ENCODE results near the gene TCP11L1. TPM values are rescaled to one million over a fixed set of nuclear protein-coding genes. Genes with fewer than 3 reads are reported as not detected.
A peak's percentile ranks its signal among the peaks of the same experiment; 100 is the strongest.

TCP11L1 gene
- total RNA-seq, 3 donors from 2014 or later (not counting 1 experiment from before 2014, with no cell fraction given): 20.7 to 24.5 (median 22.7) TPM

GRCh38 chr11:33060271-33060670 is 20.9 kb downstream of the TCP11L1 start:
- no peak overlapping the region for H3K27ac ChIP-seq (ENCODE audit: low read length)
- Mint-ChIP-seq H3K36me3 (peaks cover 14% of the 10 kb centered on the region), H3K4me1 (peaks cover 16 to 19% of the 10 kb centered on the region in 2 donors), H3K27me3 (ENCODE audit: low read depth in 2 of 2) (no peaks in the 10 kb centered on the region), H3K9me3 (no peaks in the 10 kb centered on the region), H3K4me3 (no peak overlapping the region), H3K27ac (peak overlapping the region in 1 of 2 donors; percentile 19)
- intact Hi-C loops (cut with micrococcal nuclease): no loop called here
- H3K9me3 ChIP-seq (ENCODE audit: control insufficient read depth, insufficient read depth, low read length): no peaks in the 10 kb centered on the region
- 82% methylated on average over 3 of the region's 3 CpGs for WGBS (ENCODE audit: insufficient coverage)
- DNase-seq (no peak), ATAC-seq (no peak)
- peaks cover 27% of the 10 kb centered on the region for H3K36me3 ChIP-seq (ENCODE audit: control insufficient read depth, insufficient read depth, low read length)
- H3K4me3 ChIP-seq (ENCODE audit: low read length): no peak overlapping the region
- TF ChIP-seq CTCF (IDR thresholded peaks at IDR 0.05): no peak
- no peaks in the 10 kb centered on the region for H3K27me3 ChIP-seq (ENCODE audit: control insufficient read depth, insufficient read depth, low read length)
- peaks cover 16% of the 10 kb centered on the region for H3K4me1 ChIP-seq (ENCODE audit: control insufficient read depth, insufficient read depth, low read length)

DNA sequence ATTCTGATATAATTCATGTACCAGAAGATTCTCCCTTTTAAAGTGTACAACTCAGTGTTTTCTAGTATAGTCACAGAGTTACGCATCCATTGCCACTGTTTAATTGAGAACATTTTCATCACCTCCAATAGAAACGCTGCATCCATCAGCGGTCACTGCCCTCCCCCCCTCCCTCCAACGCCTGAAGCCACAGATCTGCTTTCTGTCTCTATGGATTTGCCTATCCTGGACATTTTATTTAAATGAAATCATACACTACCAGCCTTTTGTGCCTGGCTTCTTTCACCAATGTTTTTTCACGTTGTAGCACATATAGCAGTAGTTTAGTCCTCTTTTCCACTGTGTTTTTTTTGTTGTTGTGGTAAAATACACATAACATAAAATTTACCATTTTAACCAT is 22.8 kb downstream of the TCP11L1 start:
- 93% methylated on average over 4 of the region's 5 CpGs for WGBS (ENCODE audit: insufficient coverage)
- H3K27me3 Mint-ChIP-seq (ENCODE audit: low read depth in 2 of 2): no peaks in the 10 kb centered on the region
- Histone ChIP-seq H3K27ac (ENCODE audit: low read length) (no peak overlapping the region), H3K9me3 (ENCODE audit: control insufficient read depth, insufficient read depth, low read length) (no peaks in the 10 kb centered on the region), H3K27me3 (ENCODE audit: control insufficient read depth, insufficient read depth, low read length) (no peaks in the 10 kb centered on the region), H3K4me3 (ENCODE audit: low read length) (no peak overlapping the region), H3K4me1 (ENCODE audit: control insufficient read depth, insufficient read depth, low read length) (peaks cover 20% of the 10 kb centered on the region), H3K36me3 (ENCODE audit: control insufficient read depth, insufficient read depth, low read length) (peaks cover 40% of the 10 kb centered on the region)
- peaks cover 14% of the 10 kb centered on the region for H3K36me3 Mint-ChIP-seq
- no peak for DNase-seq
- H3K4me3 Mint-ChIP-seq: no peak overlapping the region
- no peak for TF ChIP-seq CTCF (IDR thresholded peaks at IDR 0.05)
- peaks cover 21 to 24% of the 10 kb centered on the region in 2 donors for H3K4me1 Mint-ChIP-seq
- intact Hi-C loops (cut with micrococcal nuclease): no loop called here
- no peaks in the 10 kb centered on the region for H3K9me3 Mint-ChIP-seq
- no peak for ATAC-seq
- peak overlapping the region; percentile 77 to 78 for H3K27ac Mint-ChIP-seq

GRCh38 chr11:33063326-33063881 is 24.0 kb downstream of the TCP11L1 start:
- Mint-ChIP-seq H3K36me3 (peaks cover 14% of the 10 kb centered on the region), H3K9me3 (no peaks in the 10 kb centered on the region), H3K4me3 (no peak overlapping the region), H3K4me1 (peaks cover 21 to 24% of the 10 kb centered on the region in 2 donors), H3K27ac (peak overlapping the region; percentile 77 to 78), H3K27me3 (ENCODE audit: low read depth in 2 of 2) (no peaks in the 10 kb centered on the region)
- no peaks in the 10 kb centered on the region for H3K9me3 ChIP-seq (ENCODE audit: control insufficient read depth, insufficient read depth, low read length)
- no peak overlapping the region for H3K27ac ChIP-seq (ENCODE audit: low read length)
- intact Hi-C loops (cut with micrococcal nuclease): no loop called here
- peaks cover 39% of the 10 kb centered on the region for H3K36me3 ChIP-seq (ENCODE audit: control insufficient read depth, insufficient read depth, low read length)
- H3K4me1 ChIP-seq (ENCODE audit: control insufficient read depth, insufficient read depth, low read length): peaks cover 20% of the 10 kb centered on the region
- peak in 1 of 3 donors; percentile 35 for ATAC-seq
- H3K4me3 ChIP-seq (ENCODE audit: low read length): no peak overlapping the region
- no peak for TF ChIP-seq CTCF (IDR thresholded peaks at IDR 0.05)
- no peaks in the 10 kb centered on the region for H3K27me3 ChIP-seq (ENCODE audit: control insufficient read depth, insufficient read depth, low read length)
- DNase-seq: peak in 1 of 2 donors; percentile 19
- WGBS (ENCODE audit: insufficient coverage): 50% methylated on average over 2 of the region's 3 CpGs

Measured in natural killer cell (primary cell).